MM.1S (cell line): ENCODE data around the gene ACHE.
"Not testable (repeated sequence)": the region's sequence is repeated elsewhere in the genome, so short reads cannot be mapped to it uniquely, and the experiment has no call there.

Source experiments
- DNase-seq: peaks from one replicate; pipeline ENCODE4 v3.0.0-alpha.2; 2015
- H2AFZ ChIP-seq: fragments of 300-600 bp; sonication (generic); 2 replicates; pipeline ENCODE4 v1.6.0; 2016; ENCODE audit warnings: antibody characterized with exemption, low read length
- H3F3A ChIP-seq: fragments of 300-600 bp; sonication (generic); 2 replicates; pipeline ENCODE4 v1.6.1; 2016; ENCODE audit warnings: mild to moderate bottlenecking, antibody characterized with exemption, low read length, moderate library complexity, mixed read lengths; ENCODE audit not compliant: insufficient read depth
- H3K27ac ChIP-seq: fragments of 300-600 bp; sonication (generic); 2 replicates; pipeline ENCODE4 v1.5.1; 2016; ENCODE audit warnings: mild to moderate bottlenecking, low read length
- H3K27me3 ChIP-seq: fragments of 300-600 bp; sonication (generic); replicated peaks from 2 replicates; pipeline ENCODE4 v1.6.0; 2016; ENCODE audit warnings: low read length; ENCODE audit not compliant: insufficient read depth
- H3K36me3 ChIP-seq: fragments of 300-600 bp; sonication (generic); replicated peaks from 2 replicates; pipeline ENCODE4 v1.6.1; 2016; ENCODE audit warnings: mild to moderate bottlenecking, low read length, mixed read lengths; ENCODE audit not compliant: insufficient read depth
- H3K4me1 ChIP-seq: fragments of 300-600 bp; sonication (generic); 2 replicates; pipeline ENCODE4 v1.6.1; 2016; ENCODE audit warnings: low read length, mixed read lengths
- H3K4me2 ChIP-seq: fragments of 300-600 bp; sonication (generic); 2 replicates; pipeline ENCODE4 v1.6.0; 2016; ENCODE audit warnings: low read depth, low read length
- H3K4me3 ChIP-seq: fragments of 300-600 bp; sonication (generic); 2 replicates; pipeline ENCODE4 v1.5.1; 2016; ENCODE audit warnings: low read length, mixed read lengths
- H3K79me2 ChIP-seq: fragments of 300-600 bp; sonication (generic); 2 replicates; pipeline ENCODE4 v1.6.1; 2016; ENCODE audit warnings: mixed run types, low read length, mixed read lengths
- H3K9ac ChIP-seq: fragments of 300-600 bp; sonication (generic); 2 replicates; pipeline ENCODE4 v1.6.1; 2016; ENCODE audit warnings: low read length, mixed read lengths
- H3K9me2 ChIP-seq: fragments of 300-600 bp; sonication (generic); replicated peaks from 2 replicates; pipeline ENCODE4 v1.6.1; 2016; ENCODE audit warnings: mild to moderate bottlenecking, low read length, mixed read lengths; ENCODE audit not compliant: insufficient read depth
- H3K9me3 ChIP-seq: fragments of 300-600 bp; sonication (generic); replicated peaks from 2 replicates; pipeline ENCODE4 v1.6.1; 2016; ENCODE audit warnings: mild to moderate bottlenecking, low read length, mixed read lengths; ENCODE audit not compliant: insufficient read depth
- H4K20me1 ChIP-seq: fragments of 300-600 bp; sonication (generic); 2 replicates; pipeline ENCODE4 v1.6.1; 2016; ENCODE audit warnings: mild to moderate bottlenecking, low read length, moderate library complexity, mixed read lengths; ENCODE audit not compliant: insufficient read depth
- EZH2 ChIP-seq: fragments of 300-600 bp; sonication (generic); optimal IDR thresholded peaks from 2 replicates; pipeline ENCODE3; 2017; ENCODE audit warnings: low read depth, mild to moderate bottlenecking, antibody characterized with exemption, low read length, mixed read lengths
- EZH2phosphoT487 ChIP-seq: fragments of 300-600 bp; sonication (generic); IDR thresholded peaks from 2 replicates; pipeline ENCODE4 v1.6.1; 2018; ENCODE audit warnings: antibody characterized with exemption, low read length
- TF ChIP-seq, protein P1 (sequence below): fragments of 300-600 bp; sonication (generic); IDR thresholded peaks from 2 replicates; pipeline ENCODE4 v1.5.1; 2016; ENCODE audit warnings: antibody characterized with exemption, low read length, mixed read lengths

The ACHE gene

DNA sequence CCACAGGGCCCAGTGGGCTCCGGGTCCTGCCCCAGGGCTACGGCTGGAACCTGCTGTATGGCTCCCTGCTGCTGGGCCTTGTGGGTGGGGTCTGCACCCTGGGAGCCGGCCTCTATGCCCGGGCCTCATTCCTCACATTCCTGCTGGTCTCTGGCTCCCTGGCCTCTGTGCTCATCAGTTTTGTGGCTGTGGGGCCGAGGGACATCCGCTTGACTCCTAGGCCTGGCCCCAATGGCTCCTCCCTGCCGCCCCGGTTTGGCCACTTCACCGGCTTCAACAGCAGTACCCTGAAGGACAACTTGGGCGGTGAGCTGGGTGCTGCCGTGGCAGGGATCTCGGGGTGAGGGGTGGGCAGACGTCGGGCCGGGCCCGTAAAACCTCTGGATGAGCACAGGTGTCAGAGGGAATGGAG is 38.8 kb downstream of the ACHE start:
- no peaks in the 10 kb centered on the region for H3F3A ChIP-seq
- TF ChIP-seq EZH2phosphoT487 (no peak), EZH2 (no peak)
- TF ChIP-seq, protein P1, sequence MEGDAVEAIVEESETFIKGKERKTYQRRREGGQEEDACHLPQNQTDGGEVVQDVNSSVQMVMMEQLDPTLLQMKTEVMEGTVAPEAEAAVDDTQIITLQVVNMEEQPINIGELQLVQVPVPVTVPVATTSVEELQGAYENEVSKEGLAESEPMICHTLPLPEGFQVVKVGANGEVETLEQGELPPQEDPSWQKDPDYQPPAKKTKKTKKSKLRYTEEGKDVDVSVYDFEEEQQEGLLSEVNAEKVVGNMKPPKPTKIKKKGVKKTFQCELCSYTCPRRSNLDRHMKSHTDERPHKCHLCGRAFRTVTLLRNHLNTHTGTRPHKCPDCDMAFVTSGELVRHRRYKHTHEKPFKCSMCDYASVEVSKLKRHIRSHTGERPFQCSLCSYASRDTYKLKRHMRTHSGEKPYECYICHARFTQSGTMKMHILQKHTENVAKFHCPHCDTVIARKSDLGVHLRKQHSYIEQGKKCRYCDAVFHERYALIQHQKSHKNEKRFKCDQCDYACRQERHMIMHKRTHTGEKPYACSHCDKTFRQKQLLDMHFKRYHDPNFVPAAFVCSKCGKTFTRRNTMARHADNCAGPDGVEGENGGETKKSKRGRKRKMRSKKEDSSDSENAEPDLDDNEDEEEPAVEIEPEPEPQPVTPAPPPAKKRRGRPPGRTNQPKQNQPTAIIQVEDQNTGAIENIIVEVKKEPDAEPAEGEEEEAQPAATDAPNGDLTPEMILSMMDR: no peak
- no peaks in the 10 kb centered on the region for H4K20me1 ChIP-seq
- H3K4me2 ChIP-seq: no peak overlapping the region
- DNase-seq: no peak
- peaks cover 10% of the 10 kb centered on the region for H3K79me2 ChIP-seq
- H3K9me2 ChIP-seq: no peaks in the 10 kb centered on the region
- no peaks in the 10 kb centered on the region for H3K4me1 ChIP-seq
- H2AFZ ChIP-seq: no peak overlapping the region
- no peak overlapping the region for H3K27ac ChIP-seq
- H3K27me3 ChIP-seq: no peaks in the 10 kb centered on the region
- H3K4me3 ChIP-seq: no peak overlapping the region
- H3K9me3 ChIP-seq: no peaks in the 10 kb centered on the region
- H3K36me3 ChIP-seq: no peaks in the 10 kb centered on the region
- no peak overlapping the region for H3K9ac ChIP-seq

DNA sequence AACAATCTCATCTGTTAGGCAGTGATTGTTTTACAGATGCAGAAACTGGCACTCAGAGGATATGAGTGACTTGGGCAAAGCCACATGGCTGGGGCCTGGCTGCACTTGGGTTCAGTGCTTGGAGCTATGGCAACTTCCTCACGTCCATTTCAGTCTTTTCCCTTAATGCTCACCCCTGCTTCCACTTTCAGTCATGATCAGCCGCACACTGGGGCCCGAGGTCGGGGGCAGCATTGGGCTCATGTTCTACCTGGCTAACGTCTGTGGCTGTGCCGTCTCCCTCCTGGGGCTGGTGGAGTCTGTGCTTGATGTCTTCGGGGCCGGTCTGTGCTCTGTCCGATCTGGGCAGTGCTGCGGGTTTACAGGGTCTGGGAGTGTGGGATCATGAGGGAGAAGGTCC is 40.2 kb downstream of the ACHE start:
- H3K27me3 ChIP-seq: no peaks in the 10 kb centered on the region
- no peaks in the 10 kb centered on the region for H3K4me1 ChIP-seq
- H2AFZ ChIP-seq: no peak overlapping the region
- H3F3A ChIP-seq: no peaks in the 10 kb centered on the region
- H3K79me2 ChIP-seq: peaks cover 10% of the 10 kb centered on the region
- no peaks in the 10 kb centered on the region for H3K36me3 ChIP-seq
- no peaks in the 10 kb centered on the region for H3K9me2 ChIP-seq
- no peak overlapping the region for H3K9ac ChIP-seq
- no peak overlapping the region for H3K27ac ChIP-seq
- TF ChIP-seq, protein P1: no peak
- TF ChIP-seq EZH2 (no peak), EZH2phosphoT487 (no peak)
- no peaks in the 10 kb centered on the region for H4K20me1 ChIP-seq
- DNase-seq: no peak
- no peak overlapping the region for H3K4me3 ChIP-seq
- H3K9me3 ChIP-seq: no peaks in the 10 kb centered on the region
- no peak overlapping the region for H3K4me2 ChIP-seq

DNA sequence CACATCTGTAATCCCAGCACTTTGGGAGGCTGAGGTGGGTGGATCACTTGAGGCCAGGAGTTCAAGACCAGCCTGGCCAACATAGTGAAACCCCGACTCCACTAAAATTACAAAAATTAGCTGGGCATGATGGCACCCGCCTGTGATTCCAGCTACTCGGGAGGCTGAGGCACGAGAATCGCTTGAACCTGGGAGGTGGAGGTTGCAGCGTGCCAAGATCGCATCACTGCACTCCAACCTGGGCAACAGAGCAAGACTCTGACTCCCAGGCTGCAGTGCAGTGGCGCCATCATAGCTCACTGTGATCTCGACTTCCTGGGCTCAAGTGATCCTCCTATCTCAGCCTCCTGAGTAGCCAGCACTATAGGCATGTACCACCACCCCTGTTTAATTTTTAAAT is 40.8 kb downstream of the ACHE start:
- not testable (repeated sequence) for H3K9me2 ChIP-seq, H2AFZ ChIP-seq, H3K9me3 ChIP-seq, H3K9ac ChIP-seq, H3K4me2 ChIP-seq, H3K4me1 ChIP-seq, H3K27me3 ChIP-seq, DNase-seq, H3K4me3 ChIP-seq, H3K79me2 ChIP-seq, H4K20me1 ChIP-seq, H3K27ac ChIP-seq, H3K36me3 ChIP-seq, H3F3A ChIP-seq

DNA sequence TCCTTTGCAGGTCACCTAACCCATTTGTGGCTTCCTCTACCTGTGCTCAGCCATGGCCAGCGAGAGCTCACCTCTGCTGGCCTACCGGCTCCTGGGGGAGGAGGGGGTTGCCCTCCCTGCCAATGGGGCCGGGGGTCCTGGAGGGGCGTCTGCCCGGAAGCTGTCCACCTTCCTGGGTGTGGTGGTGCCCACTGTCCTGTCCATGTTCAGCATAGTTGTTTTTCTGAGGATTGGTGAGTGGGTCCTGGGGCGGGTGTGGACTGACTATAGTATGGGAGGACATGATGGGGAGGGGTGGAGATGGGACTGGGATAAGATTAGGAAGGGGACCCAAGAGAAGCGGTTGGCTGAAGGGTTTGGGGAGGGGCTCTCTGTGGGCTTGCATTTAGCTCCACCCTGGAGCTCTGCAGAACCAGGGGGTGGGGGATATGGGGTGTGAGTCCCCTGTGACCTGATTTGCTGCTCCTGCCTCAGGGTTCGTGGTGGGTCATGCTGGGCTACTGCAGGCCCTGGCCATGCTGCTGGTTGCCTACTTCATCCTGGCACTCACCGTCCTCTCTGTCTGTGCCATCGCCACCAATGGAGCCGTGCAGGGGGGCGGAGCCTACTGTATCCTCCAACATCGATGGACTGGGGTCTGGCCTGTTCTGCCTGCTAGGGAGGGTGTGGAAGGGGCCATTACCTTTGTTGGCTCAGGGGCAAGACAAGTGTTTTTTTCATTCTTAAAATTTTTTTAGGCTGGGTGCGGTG is 41.4 kb downstream of the ACHE start:
- no peak overlapping the region for H3K9ac ChIP-seq
- H2AFZ ChIP-seq: no peak overlapping the region
- no peaks in the 10 kb centered on the region for H3K36me3 ChIP-seq
- peaks cover 10% of the 10 kb centered on the region for H3K79me2 ChIP-seq
- no peaks in the 10 kb centered on the region for H3K4me1 ChIP-seq
- DNase-seq: no peak
- no peaks in the 10 kb centered on the region for H4K20me1 ChIP-seq
- H3K9me3 ChIP-seq: no peaks in the 10 kb centered on the region
- no peak overlapping the region for H3K4me2 ChIP-seq
- H3K27me3 ChIP-seq: no peaks in the 10 kb centered on the region
- H3K4me3 ChIP-seq: no peak overlapping the region
- H3F3A ChIP-seq: no peaks in the 10 kb centered on the region
- H3K9me2 ChIP-seq: no peaks in the 10 kb centered on the region
- TF ChIP-seq, protein P1: no peak
- TF ChIP-seq EZH2phosphoT487 (no peak), EZH2 (no peak)
- H3K27ac ChIP-seq: no peak overlapping the region
